Hepatocyte (in vitro differentiated cells): ENCODE measurements around the gene SLC44A5. TPM values are rescaled to one million over a fixed set of nuclear protein-coding genes. Genes with fewer than 3 reads are reported as not detected.

Experiments used
- DNase-seq: peaks from one replicate; pipeline ENCODE4 v3.0.0-alpha.2; 2016; ENCODE audit warnings: low spot score
- H2AFZ ChIP-seq: fragments of 200-600 bp; sonication (generic); 2 replicates; pipeline ENCODE4 v1.6.0; 2016; ENCODE audit warnings: antibody characterized with exemption, mild to moderate bottlenecking
- H3K27ac ChIP-seq: fragments of 200-600 bp; sonication (generic); 2 replicates; pipeline ENCODE4 v1.5.1; 2016; ENCODE audit warnings: mild to moderate bottlenecking
- H3K27me3 ChIP-seq: fragments of 200-600 bp; sonication (generic); 2 replicates; pipeline ENCODE4 v1.6.1; 2016
- H3K36me3 ChIP-seq: fragments of 200-600 bp; sonication (generic); replicated peaks from 2 replicates; pipeline ENCODE4 v1.5.1; 2016; ENCODE audit warnings: low read depth; ENCODE audit not compliant: insufficient read depth
- H3K4me1 ChIP-seq: fragments of 200-600 bp; sonication (generic); 2 replicates; pipeline ENCODE4 v1.5.1; 2016; ENCODE audit warnings: mild to moderate bottlenecking, moderate library complexity; ENCODE audit not compliant: insufficient read depth
- H3K4me2 ChIP-seq: fragments of 200-600 bp; sonication (generic); 2 replicates; pipeline ENCODE4 v1.6.0; 2016
- H3K4me3 ChIP-seq: fragments of 200-600 bp; sonication (generic); 2 replicates; pipeline ENCODE4 v1.5.1; 2016; ENCODE audit warnings: mild to moderate bottlenecking
- H3K79me2 ChIP-seq: fragments of 200-600 bp; sonication (generic); 2 replicates; pipeline ENCODE4 v1.6.0; 2017; ENCODE audit warnings: mild to moderate bottlenecking
- H3K9me2 ChIP-seq: fragments of 200-600 bp; sonication (generic); replicated peaks from 2 replicates; pipeline ENCODE4 v1.6.0; 2017; ENCODE audit warnings: mild to moderate bottlenecking; ENCODE audit not compliant: insufficient read depth
- H3K9me3 ChIP-seq: fragments of 200-600 bp; sonication (generic); 2 replicates; pipeline ENCODE4 v1.5.1; 2016; ENCODE audit warnings: low read depth, mild to moderate bottlenecking
- H4K20me1 ChIP-seq: fragments of 200-600 bp; sonication (generic); 2 replicates; pipeline ENCODE4 v1.6.0; 2016; ENCODE audit warnings: mild to moderate bottlenecking; ENCODE audit not compliant: insufficient read depth, poor library complexity, severe bottlenecking
- EZH2 ChIP-seq: fragments of 200-600 bp; sonication (generic); IDR thresholded peaks from 2 replicates; pipeline ENCODE4 v1.6.1; 2016; ENCODE audit warnings: antibody characterized with exemption, mild to moderate bottlenecking, borderline replicate concordance
- EZH2phosphoT487 ChIP-seq: fragments of 200-600 bp; sonication (generic); IDR thresholded peaks from one replicate; pipeline ENCODE4 v1.6.1; 2018; ENCODE audit warnings: antibody characterized with exemption, mild to moderate bottlenecking, low read depth, moderate library complexity; ENCODE audit not compliant: unreplicated experiment, severe bottlenecking
- WGBS: methylation state at CpG from one replicate; pipeline ENCODE4 v1.1.6; 2016; ENCODE audit warnings: low lambda C conversion rate; ENCODE audit errors: missing lambda C conversion rate; 5-methylcytosine and 5-hydroxymethylcytosine counted together
- polyA plus RNA-seq: library from polyadenylated mRNA; unstranded; fragments of >200 nt; fragmentation: Nextera tagmentation; extraction: Ambion mirVana; gene quantifications from 2 replicates; pipeline ENCODE4 v1.2.1, GENCODE V29; 2016
- total RNA-seq: library from RNA; depleted of rRNA; stranded (reverse); fragments of >200 nt; gene quantifications from 2 replicates; pipeline ENCODE4 v1.2.3, GENCODE V29; 2014
- TF ChIP-seq, protein P1 (sequence below): fragments of 200-600 bp; sonication (generic); IDR thresholded peaks from 2 replicates; pipeline ENCODE4 v1.5.1; 2016; ENCODE audit warnings: antibody characterized with exemption, mild to moderate bottlenecking; ENCODE audit not compliant: poor library complexity

Gene SLC44A5
- total and polyA plus RNA-seq, 2 experiments from 2014 or later, result 2.1 to 4.8 TPM

DNA sequence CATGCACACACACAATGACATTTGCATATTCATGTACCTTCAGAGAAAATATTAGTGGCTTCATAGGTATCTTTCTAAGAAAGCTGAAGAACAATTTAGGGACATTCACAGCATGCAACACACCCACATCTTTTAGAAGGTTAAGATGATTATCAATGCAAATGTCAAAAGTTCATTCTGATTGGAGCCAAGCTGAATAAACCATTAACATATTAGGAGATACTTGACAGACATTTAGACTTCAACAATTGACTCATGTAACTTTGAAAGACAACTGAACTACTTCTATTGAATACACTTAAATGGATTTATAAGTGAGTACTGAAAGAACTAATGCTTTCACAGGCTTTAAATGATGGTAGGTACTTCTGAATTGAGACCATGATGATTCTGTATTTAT, 365.7 kb downstream of the SLC44A5 start:
- TF ChIP-seq EZH2 (no peak), EZH2phosphoT487 (no peak)
- TF ChIP-seq, protein P1, sequence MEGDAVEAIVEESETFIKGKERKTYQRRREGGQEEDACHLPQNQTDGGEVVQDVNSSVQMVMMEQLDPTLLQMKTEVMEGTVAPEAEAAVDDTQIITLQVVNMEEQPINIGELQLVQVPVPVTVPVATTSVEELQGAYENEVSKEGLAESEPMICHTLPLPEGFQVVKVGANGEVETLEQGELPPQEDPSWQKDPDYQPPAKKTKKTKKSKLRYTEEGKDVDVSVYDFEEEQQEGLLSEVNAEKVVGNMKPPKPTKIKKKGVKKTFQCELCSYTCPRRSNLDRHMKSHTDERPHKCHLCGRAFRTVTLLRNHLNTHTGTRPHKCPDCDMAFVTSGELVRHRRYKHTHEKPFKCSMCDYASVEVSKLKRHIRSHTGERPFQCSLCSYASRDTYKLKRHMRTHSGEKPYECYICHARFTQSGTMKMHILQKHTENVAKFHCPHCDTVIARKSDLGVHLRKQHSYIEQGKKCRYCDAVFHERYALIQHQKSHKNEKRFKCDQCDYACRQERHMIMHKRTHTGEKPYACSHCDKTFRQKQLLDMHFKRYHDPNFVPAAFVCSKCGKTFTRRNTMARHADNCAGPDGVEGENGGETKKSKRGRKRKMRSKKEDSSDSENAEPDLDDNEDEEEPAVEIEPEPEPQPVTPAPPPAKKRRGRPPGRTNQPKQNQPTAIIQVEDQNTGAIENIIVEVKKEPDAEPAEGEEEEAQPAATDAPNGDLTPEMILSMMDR, result no peak
- no peak for DNase-seq
- H3K9me2 ChIP-seq, result no peaks in the 10 kb centered on the region
- no peaks in the 10 kb centered on the region for H3K27me3 ChIP-seq
- H3K4me2 ChIP-seq, result no peak overlapping the region
- H3K27ac ChIP-seq, result no peak overlapping the region
- no peaks in the 10 kb centered on the region for H3K79me2 ChIP-seq
- H2AFZ ChIP-seq, result no peak overlapping the region
- H4K20me1 ChIP-seq, result no peaks in the 10 kb centered on the region
- H3K4me1 ChIP-seq, result no peaks in the 10 kb centered on the region
- no peak overlapping the region for H3K4me3 ChIP-seq
- no peaks in the 10 kb centered on the region for H3K36me3 ChIP-seq
- H3K9me3 ChIP-seq, result no peaks in the 10 kb centered on the region

DNA sequence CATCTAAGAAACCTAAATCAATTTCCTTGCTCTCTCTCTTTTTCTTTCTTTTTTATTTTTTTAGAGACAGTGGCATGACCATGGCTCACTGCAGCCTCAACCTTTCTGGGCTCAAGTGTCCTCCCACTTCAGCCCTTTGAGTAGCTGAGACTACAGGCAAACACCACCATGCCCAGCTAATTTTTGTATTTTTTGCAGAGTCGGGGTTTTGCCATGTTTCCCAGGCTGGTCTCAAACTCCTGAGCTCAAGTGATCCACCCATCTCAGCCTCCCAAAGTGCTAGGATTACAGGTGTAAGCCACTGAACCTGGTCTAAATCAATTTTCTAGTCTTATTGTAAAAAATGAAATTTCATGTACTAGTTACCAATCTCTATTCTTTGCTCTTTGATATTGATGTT, 367.8 kb downstream of the SLC44A5 start:
- no peak overlapping the region for H3K4me2 ChIP-seq
- no peaks in the 10 kb centered on the region for H3K79me2 ChIP-seq
- H3K9me3 ChIP-seq, result no peaks in the 10 kb centered on the region
- DNase-seq, result no peak
- WGBS, result 84% methylated on average over 1 of the region's 1 CpG
- no peak overlapping the region for H3K27ac ChIP-seq
- H4K20me1 ChIP-seq, result no peaks in the 10 kb centered on the region
- H3K4me3 ChIP-seq, result no peak overlapping the region
- H3K9me2 ChIP-seq, result no peaks in the 10 kb centered on the region
- H3K4me1 ChIP-seq, result no peaks in the 10 kb centered on the region
- no peak overlapping the region for H2AFZ ChIP-seq
- H3K27me3 ChIP-seq, result no peaks in the 10 kb centered on the region
- no peaks in the 10 kb centered on the region for H3K36me3 ChIP-seq
- no peak for TF ChIP-seq EZH2phosphoT487
- TF ChIP-seq, protein P1, result no peak
- no peak for TF ChIP-seq EZH2

DNA sequence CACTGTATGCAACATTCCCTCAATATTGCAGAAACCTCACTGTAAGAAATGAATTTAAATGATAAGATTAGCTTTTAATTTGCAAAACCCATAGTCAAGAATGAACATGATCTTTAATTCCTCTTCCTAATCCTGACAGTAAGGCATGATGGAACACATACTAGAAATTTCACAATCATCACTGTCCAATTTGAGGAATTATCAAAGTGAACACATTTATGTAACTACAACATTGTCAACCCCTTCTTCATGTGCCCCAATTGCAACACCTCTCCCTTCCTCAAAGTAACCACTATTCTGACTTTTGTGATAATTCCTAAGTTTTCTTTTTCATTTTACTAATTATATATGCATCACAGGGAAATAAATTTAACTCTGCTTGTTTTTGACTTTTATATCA, 373.6 kb downstream of the SLC44A5 start:
- Histone ChIP-seq H3K27ac (no peak overlapping the region), H3K36me3 (no peaks in the 10 kb centered on the region), H3K79me2 (no peaks in the 10 kb centered on the region), H3K9me3 (no peaks in the 10 kb centered on the region), H3K4me1 (no peaks in the 10 kb centered on the region), H4K20me1 (no peaks in the 10 kb centered on the region), H2AFZ (no peak overlapping the region), H3K9me2 (no peaks in the 10 kb centered on the region), H3K27me3 (no peaks in the 10 kb centered on the region), H3K4me3 (no peak overlapping the region), H3K4me2 (no peak overlapping the region)
- no peak for DNase-seq
- no peak for TF ChIP-seq EZH2phosphoT487
- no peak for TF ChIP-seq EZH2
- TF ChIP-seq, protein P1, result no peak

DNA sequence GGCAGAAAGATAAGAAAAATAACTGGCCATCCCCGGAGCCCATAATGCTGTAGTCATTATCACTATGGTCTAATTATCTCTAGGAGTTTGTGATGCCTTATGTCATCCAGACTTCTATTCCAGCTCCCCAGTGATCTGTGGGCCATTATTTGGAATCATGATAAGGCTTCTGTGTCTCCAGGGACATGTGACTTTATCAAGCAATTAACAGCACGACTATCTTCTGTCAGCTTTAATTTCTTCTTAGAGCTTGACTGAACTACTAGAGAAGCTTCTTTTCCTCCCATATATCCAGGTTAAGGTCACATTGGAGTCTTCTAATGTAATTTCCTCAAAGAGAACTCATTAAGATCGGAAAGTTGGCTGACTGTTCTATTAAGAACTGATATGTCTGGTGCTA, 376.4 kb downstream of the SLC44A5 start:
- H3K27me3 ChIP-seq, result no peaks in the 10 kb centered on the region
- H3K4me3 ChIP-seq, result no peak overlapping the region
- no peaks in the 10 kb centered on the region for H3K9me2 ChIP-seq
- H3K36me3 ChIP-seq, result no peaks in the 10 kb centered on the region
- no peaks in the 10 kb centered on the region for H4K20me1 ChIP-seq
- H3K79me2 ChIP-seq, result no peaks in the 10 kb centered on the region
- H3K4me2 ChIP-seq, result no peak overlapping the region
- TF ChIP-seq EZH2, result no peak
- 68% methylated on average over 3 of the region's 3 CpGs for WGBS
- H3K27ac ChIP-seq, result no peak overlapping the region
- no peaks in the 10 kb centered on the region for H3K4me1 ChIP-seq
- no peak for DNase-seq
- H2AFZ ChIP-seq, result no peak overlapping the region
- H3K9me3 ChIP-seq, result no peaks in the 10 kb centered on the region
